Activated CD8-positive, alpha-beta memory T cell treated with anti-CD3 and anti-CD28 coated beads for 4 hours (primary cell): ENCODE results near the gene FBXL16.

ENCODE experiments used
- DNase-seq, 2 donors: peaks; one replicate each; pipeline ENCODE4 v3.0.0-alpha.2; 2020; ENCODE audit warnings: low read depth in 2 of 2

Gene FBXL16

GRCh38 chr16:710500-711075 lies 5.0 kb upstream of the FBXL16 start:
- no peak for DNase-seq

- no peak for DNase-seq
Observed at GRCh38 chr16:709566-710499, 4.2 kb upstream of the FBXL16 start.

GRCh38 chr16:708959-709358 lies 3.4 kb upstream of the FBXL16 start:
- DNase-seq, result no peak

GRCh38 chr16:708019-708418 lies 2.4 kb upstream of the FBXL16 start:
- no peak for DNase-seq

- no peak for DNase-seq
Observed at GRCh38 chr16:707062-707538, 1.5 kb upstream of the FBXL16 start.

GRCh38 chr16:706189-707061 lies 824 bp upstream of the FBXL16 start:
- no peak for DNase-seq

GRCh38 chr16:704552-705380 lies 835 bp downstream of the FBXL16 start:
- DNase-seq, result no peak

- DNase-seq, result no peak
Observed at GRCh38 chr16:704047-704446, 1.6 kb downstream of the FBXL16 start.

GRCh38 chr16:703406-703805 lies 2.2 kb downstream of the FBXL16 start:
- DNase-seq, result no peak

- DNase-seq, result no peak
Observed at GRCh38 chr16:702341-702740, 3.3 kb downstream of the FBXL16 start.

- no peak for DNase-seq
Observed at GRCh38 chr16:700684-701584, 4.7 kb downstream of the FBXL16 start.

- no peak for DNase-seq
Observed at GRCh38 chr16:698911-699671, 6.5 kb downstream of the FBXL16 start.

- no peak for DNase-seq
Observed at GRCh38 chr16:695355-696089, 10.1 kb downstream of the FBXL16 start.

GRCh38 chr16:694863-695354 lies 10.7 kb downstream of the FBXL16 start:
- no peak for DNase-seq

GRCh38 chr16:694187-694862 lies 11.3 kb downstream of the FBXL16 start:
- DNase-seq, result no peak

- DNase-seq, result no peak
Observed at GRCh38 chr16:693766-694165, 11.8 kb downstream of the FBXL16 start.

GRCh38 chr16:693364-693763 lies 12.2 kb downstream of the FBXL16 start:
- DNase-seq, result no peak
